Measurements from ENCODE around the gene SEMA3F.

SEMA3F gene

GRCh38 chr3:50236484-50237132 is 81.5 kb downstream of the SEMA3F start:
- no peak for DNase-seq

DNA sequence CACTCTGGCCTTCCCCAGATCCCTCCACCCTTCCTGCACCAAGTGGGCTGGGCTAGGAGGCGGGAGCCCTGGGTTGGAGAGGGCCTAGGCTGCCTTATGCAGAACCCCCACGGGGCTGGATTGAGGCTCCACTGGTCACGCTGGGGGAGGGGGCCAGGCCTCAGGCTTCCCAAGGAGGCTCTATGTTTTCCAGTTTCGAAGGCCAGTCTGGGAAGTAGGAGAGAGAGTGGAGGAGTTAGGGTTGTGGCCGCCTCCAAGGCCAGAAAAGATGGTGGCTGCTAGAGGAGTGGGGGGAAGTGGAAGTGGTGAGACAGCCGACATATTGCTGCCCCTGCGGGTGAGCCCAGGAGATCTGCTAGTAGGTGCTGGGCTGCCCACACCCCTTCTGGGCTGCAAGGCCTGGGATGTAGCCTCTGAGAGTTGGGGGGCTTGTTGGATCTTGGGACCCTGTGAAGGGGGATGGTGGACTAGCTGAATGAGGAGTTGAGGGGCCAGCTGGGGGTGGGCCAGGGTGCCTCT is 82.1 kb downstream of the SEMA3F start:
- peak in 1 of 5 donors; percentile 51 for DNase-seq

DNA sequence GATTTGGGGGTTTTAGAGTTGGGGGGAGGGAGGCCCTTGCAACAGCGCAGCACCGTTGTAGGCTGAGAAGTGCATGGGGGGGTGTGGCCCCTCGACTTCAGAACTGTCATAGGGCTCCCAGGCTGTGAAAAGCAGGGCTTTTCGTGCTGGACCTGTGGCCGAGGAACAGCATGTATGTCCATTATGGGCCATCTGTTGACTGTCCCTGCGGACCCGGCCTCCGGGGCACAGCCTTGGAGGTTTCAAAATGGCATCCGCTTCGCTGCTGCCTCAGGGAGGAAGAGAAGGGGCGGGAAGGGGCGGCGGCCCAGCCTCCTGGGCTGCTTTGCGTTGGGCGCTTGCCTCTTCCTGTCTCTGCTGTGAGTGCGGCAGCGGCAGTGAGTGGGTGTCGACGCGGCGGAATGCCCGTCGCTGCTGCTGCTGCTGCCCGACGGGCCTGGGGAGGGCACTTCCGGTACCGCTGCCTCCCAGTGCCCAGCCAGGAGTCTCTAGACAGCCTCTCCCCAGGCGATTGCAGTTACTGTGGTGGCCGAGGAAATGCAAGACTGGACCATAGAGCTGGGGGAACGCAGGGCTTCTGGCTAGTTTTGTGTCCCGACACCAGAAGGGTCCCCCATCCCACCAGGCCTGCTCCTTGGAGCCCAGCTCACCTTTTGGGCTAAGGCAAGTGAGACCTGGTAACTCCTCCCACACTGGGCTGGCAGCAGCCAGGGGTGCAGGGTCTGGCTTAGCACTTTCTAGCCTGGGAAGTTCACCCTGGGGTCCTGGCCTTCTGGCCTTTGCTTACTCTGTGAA is 82.8 kb downstream of the SEMA3F start:
- peak; percentile 72 to 92 (median 83) for DNase-seq

DNA sequence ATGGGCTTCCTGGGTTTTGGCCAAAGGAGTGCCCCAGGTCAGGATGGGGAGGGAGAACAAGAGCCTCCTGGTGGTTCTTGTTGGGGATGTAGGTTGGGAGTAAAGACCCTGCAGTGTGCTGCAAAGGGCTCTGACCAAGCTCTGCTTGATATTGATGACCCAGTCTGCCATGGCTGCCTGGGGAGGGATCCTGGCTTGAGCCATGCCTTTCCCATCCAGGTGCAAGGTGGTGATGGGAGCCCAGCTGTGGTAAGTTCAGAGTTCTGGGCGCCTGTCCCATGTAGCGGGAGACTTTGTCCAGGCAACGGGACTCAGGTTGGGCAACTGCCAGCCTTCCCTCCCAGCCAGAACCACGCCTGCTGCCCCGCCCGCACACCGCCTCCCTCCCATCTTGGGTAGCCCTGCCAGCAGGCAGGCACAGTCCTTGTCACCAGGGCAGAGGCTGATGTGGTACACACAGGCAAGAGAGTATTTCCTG is 83.5 kb downstream of the SEMA3F start:
- DNase-seq: peak in 1 of 5 donors; percentile 22
